Upper lobe of right lung (tissue), 1 donor: ENCODE results near the gene SPTLC3. TPM values are rescaled to one million over a fixed set of nuclear protein-coding genes. Genes with fewer than 3 reads are reported as not detected.

Experiments used
- ATAC-seq: fragments of 200-7000 bp; cut with Tn5 transposase; one replicate; pipeline ENCODE4 v1.9.1; 2020; ENCODE audit warnings: mild to moderate bottlenecking, moderate library complexity
- DNase-seq: peaks from one replicate; pipeline ENCODE4 v3.0.0-alpha.2; 2020
- H3K27ac ChIP-seq: fragments of 200-600 bp; one replicate; pipeline ENCODE4 v1.8.0; 2022
- H3K27me3 ChIP-seq: fragments of 200-600 bp; one replicate; pipeline ENCODE4 v1.8.0; 2022; ENCODE audit warnings: mild to moderate bottlenecking
- H3K36me3 ChIP-seq: fragments of 200-600 bp; one replicate; pipeline ENCODE4 v1.8.0; 2022
- H3K4me1 ChIP-seq: fragments of 200-600 bp; one replicate; pipeline ENCODE4 v1.8.0; 2022
- H3K4me3 ChIP-seq: fragments of 200-600 bp; one replicate; pipeline ENCODE4 v1.8.0; 2022; ENCODE audit warnings: mild to moderate bottlenecking
- H3K9me3 ChIP-seq: fragments of 200-600 bp; one replicate; pipeline ENCODE4 v1.8.0; 2022
- CTCF ChIP-seq: fragments of 200-600 bp; IDR thresholded peaks from one replicate; pipeline ENCODE4 v1.8.0; 2022; ENCODE audit warnings: antibody characterized with exemption
- intact Hi-C: fragments of 100-400 bp; cut with DNase I; formaldehyde crosslinking; loops from one replicate; pipeline ENCODE4 v1.11.0; 2022
- total RNA-seq: library from RNA; stranded (reverse); fragmentation: NEBNext Ultra II Directional; extraction: Animal tissue kit (Norgen Biotek cat#: 25700); gene quantifications from one replicate; pipeline ENCODE4 v1.2.1, GENCODE V29; 2021
- donor health status: DM: no; HTN: yes; CAD: no; lungs with severe emphysema.

The SPTLC3 gene
- total RNA-seq, 1 donor from 2014 or later = 35.3 TPM

DNA sequence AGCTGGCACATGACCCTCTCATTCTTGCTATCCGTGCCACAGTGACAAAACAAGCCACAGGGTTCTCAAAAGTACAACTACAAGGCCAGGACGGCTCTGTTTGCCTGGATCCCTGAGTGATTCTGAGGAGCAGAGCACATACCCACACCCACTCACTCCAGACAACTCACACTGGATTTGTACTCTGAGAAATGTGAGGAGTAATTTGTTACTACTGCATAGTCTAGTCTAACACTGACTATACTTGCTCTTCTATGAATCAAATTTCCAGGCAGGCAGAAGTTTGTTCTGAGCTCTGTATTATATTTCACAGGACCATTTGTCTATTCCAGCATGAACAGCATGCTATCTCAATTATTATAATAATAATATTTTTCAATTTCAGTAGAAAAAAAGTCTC, 26.7 kb upstream of the SPTLC3 start:
- Histone ChIP-seq H3K4me1 (no peaks in the 10 kb centered on the region), H3K9me3 (no peaks in the 10 kb centered on the region), H3K36me3 (no peaks in the 10 kb centered on the region), H3K27me3 (no peaks in the 10 kb centered on the region), H3K4me3 (no peak overlapping the region), H3K27ac (no peak overlapping the region)
- no peak for ATAC-seq
- DNase-seq = no peak
- intact Hi-C loops = no loop called here
- TF ChIP-seq CTCF = no peak

GRCh38 chr20:12984069-12984765, 24.6 kb upstream of the SPTLC3 start:
- no peak for ATAC-seq

GRCh38 chr20:12984863-12985262, 23.9 kb upstream of the SPTLC3 start:
- Histone ChIP-seq H3K27me3 (no peaks in the 10 kb centered on the region), H3K27ac (no peak overlapping the region), H3K4me1 (no peaks in the 10 kb centered on the region), H3K9me3 (no peaks in the 10 kb centered on the region), H3K36me3 (no peaks in the 10 kb centered on the region), H3K4me3 (no peak overlapping the region)
- ATAC-seq (no peak), DNase-seq (no peak)
- no peak for TF ChIP-seq CTCF
- intact Hi-C loops = no loop called here

More at GRCh38 chr20:12984069-12984765, 24.6 kb upstream of the SPTLC3 start:
- Histone ChIP-seq H3K36me3 (no peaks in the 10 kb centered on the region), H3K27ac (no peak overlapping the region), H3K4me3 (no peak overlapping the region), H3K27me3 (no peaks in the 10 kb centered on the region), H3K4me1 (no peaks in the 10 kb centered on the region), H3K9me3 (no peaks in the 10 kb centered on the region)
- TF ChIP-seq CTCF = no peak
- no peak for DNase-seq
- intact Hi-C loops = no loop called here

- Histone ChIP-seq H3K27ac (no peak overlapping the region), H3K27me3 (no peaks in the 10 kb centered on the region), H3K4me3 (no peak overlapping the region), H3K9me3 (no peaks in the 10 kb centered on the region), H3K36me3 (no peaks in the 10 kb centered on the region), H3K4me1 (no peaks in the 10 kb centered on the region)
- no peak for TF ChIP-seq CTCF
- no peak for DNase-seq
- intact Hi-C loops = no loop called here
- no peak for ATAC-seq
These were observed 21.5 kb upstream of the SPTLC3 start for GRCh38 chr20:12987261-12987660.

GRCh38 chr20:12989586-12990115, 19.1 kb upstream of the SPTLC3 start:
- H3K9me3 ChIP-seq = no peaks in the 10 kb centered on the region
- intact Hi-C loops = no loop called here

More at GRCh38 chr20:12989586-12990115, 19.1 kb upstream of the SPTLC3 start:
- no peak for TF ChIP-seq CTCF
- ATAC-seq (no peak), DNase-seq (no peak)
- no peak overlapping the region for H3K4me3 ChIP-seq
- no peaks in the 10 kb centered on the region for H3K36me3 ChIP-seq
- H3K27ac ChIP-seq = no peak overlapping the region
- H3K27me3 ChIP-seq = no peaks in the 10 kb centered on the region
- H3K4me1 ChIP-seq = no peaks in the 10 kb centered on the region
